Measurements from ENCODE around the gene RBM19. TPM values are rescaled to one million over a fixed set of nuclear protein-coding genes. Genes with fewer than 3 reads are reported as not detected.

Gene RBM19
- total and polyA plus RNA-seq, 4 donors, result 7.9 to 18.7 (median 9.0) TPM

DNA sequence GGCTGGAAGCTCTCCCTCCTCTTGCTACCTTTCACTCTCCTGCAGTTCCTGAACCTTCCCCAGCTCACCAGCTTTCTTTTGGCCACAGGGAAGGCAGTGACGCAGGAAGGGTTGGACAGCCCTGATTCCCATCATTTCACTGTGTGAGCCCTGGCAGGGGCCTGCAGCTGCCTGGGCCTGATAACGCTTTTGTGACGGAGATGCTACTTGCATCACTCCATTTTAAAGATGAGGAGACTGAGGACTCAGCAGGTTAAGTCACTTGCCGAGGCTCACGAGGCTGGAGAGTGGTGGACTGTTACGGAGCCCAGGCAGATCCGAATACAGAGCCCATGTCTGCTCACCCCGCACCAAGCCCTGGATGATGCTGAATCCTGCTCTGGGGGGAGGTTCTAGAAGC, 145.3 kb downstream of the RBM19 start (continued):
- TF ChIP-seq, protein P1, sequence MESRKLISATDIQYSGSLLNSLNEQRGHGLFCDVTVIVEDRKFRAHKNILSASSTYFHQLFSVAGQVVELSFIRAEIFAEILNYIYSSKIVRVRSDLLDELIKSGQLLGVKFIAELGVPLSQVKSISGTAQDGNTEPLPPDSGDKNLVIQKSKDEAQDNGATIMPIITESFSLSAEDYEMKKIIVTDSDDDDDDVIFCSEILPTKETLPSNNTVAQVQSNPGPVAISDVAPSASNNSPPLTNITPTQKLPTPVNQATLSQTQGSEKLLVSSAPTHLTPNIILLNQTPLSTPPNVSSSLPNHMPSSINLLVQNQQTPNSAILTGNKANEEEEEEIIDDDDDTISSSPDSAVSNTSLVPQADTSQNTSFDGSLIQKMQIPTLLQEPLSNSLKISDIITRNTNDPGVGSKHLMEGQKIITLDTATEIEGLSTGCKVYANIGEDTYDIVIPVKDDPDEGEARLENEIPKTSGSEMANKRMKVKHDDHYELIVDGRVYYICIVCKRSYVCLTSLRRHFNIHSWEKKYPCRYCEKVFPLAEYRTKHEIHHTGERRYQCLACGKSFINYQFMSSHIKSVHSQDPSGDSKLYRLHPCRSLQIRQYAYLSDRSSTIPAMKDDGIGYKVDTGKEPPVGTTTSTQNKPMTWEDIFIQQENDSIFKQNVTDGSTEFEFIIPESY (IDR thresholded peaks at IDR 0.05), result no peak
- no peak for TF ChIP-seq HNF4G (IDR thresholded peaks at IDR 0.05)
- no peak for TF ChIP-seq FOXA2 (IDR thresholded peaks at IDR 0.05)
- no peak for TF ChIP-seq YY1 (IDR thresholded peaks at IDR 0.05)

DNA sequence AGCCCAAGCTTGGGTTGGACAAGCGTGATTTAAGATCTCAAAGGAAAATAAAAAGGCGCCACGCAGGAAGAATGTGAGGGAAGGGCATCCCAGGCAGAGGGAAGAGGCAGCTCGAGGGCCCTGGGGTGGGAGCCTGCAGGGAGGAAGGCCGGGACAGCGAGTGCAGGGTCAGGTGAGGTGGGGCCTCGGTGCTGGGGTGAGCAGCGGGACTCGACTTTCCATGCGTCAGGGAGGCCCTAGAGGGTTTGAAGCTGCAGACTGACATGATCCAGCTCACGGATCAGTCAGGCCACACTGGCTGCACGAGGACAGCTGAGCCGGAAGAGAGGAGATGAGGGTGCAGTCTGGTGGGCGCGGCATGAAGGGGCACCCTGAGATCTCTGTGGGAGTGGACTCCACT, 145.8 kb downstream of the RBM19 start:
- H3K27me3 ChIP-seq (ENCODE audit: control insufficient read depth in 4 of 4, insufficient read depth in 4 of 4, low read length in 3 of 4), result no peaks in the 10 kb centered on the region
- H3K4me1 ChIP-seq (ENCODE audit: control insufficient read depth in 4 of 4, insufficient read depth in 4 of 4, low read length in 3 of 4), result no peaks in the 10 kb centered on the region
- H3K9ac ChIP-seq (ENCODE audit: low read depth in 1 of 2, low read length in 2 of 2), result no peak overlapping the region
- no peak for TF ChIP-seq HNF4A (conservative IDR thresholded peaks at IDR 0.05)
- TF ChIP-seq EGR1 (IDR thresholded peaks at IDR 0.05; ENCODE audit: low read depth in 2 of 2), result no peak
- TF ChIP-seq, protein P2, sequence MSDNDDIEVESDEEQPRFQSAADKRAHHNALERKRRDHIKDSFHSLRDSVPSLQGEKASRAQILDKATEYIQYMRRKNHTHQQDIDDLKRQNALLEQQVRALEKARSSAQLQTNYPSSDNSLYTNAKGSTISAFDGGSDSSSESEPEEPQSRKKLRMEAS (IDR thresholded peaks at IDR 0.05), result no peak
- no peak for TF ChIP-seq SP1 (IDR thresholded peaks at IDR 0.05)
- TF ChIP-seq, protein P3, sequence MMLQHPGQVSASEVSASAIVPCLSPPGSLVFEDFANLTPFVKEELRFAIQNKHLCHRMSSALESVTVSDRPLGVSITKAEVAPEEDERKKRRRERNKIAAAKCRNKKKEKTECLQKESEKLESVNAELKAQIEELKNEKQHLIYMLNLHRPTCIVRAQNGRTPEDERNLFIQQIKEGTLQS (IDR thresholded peaks at IDR 0.05), result no peak
- TF ChIP-seq FOXA1 (IDR thresholded peaks at IDR 0.05), result no peak
- TF ChIP-seq HNF4G (IDR thresholded peaks at IDR 0.05), result no peak
- no peak for TF ChIP-seq TAF1 (conservative IDR thresholded peaks at IDR 0.05)
- no peak for TF ChIP-seq YY1 (IDR thresholded peaks at IDR 0.05)
- no peak for TF ChIP-seq RAD21 (IDR thresholded peaks at IDR 0.05)
- no peak for TF ChIP-seq GABPA (IDR thresholded peaks at IDR 0.05 in 1 of 2, conservative IDR thresholded peaks at IDR 0.05 in 1 of 2)
- TF ChIP-seq, protein P4, sequence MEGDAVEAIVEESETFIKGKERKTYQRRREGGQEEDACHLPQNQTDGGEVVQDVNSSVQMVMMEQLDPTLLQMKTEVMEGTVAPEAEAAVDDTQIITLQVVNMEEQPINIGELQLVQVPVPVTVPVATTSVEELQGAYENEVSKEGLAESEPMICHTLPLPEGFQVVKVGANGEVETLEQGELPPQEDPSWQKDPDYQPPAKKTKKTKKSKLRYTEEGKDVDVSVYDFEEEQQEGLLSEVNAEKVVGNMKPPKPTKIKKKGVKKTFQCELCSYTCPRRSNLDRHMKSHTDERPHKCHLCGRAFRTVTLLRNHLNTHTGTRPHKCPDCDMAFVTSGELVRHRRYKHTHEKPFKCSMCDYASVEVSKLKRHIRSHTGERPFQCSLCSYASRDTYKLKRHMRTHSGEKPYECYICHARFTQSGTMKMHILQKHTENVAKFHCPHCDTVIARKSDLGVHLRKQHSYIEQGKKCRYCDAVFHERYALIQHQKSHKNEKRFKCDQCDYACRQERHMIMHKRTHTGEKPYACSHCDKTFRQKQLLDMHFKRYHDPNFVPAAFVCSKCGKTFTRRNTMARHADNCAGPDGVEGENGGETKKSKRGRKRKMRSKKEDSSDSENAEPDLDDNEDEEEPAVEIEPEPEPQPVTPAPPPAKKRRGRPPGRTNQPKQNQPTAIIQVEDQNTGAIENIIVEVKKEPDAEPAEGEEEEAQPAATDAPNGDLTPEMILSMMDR (IDR thresholded peaks at IDR 0.05; ENCODE audit: low read depth, low read length, missing input control), result no peak
- TF ChIP-seq, protein P1 (IDR thresholded peaks at IDR 0.05), result no peak
- TF ChIP-seq FOXA2 (IDR thresholded peaks at IDR 0.05), result no peak
- TF ChIP-seq NR2F2 (IDR thresholded peaks at IDR 0.05), result no peak
- no peak for TF ChIP-seq JUND (IDR thresholded peaks at IDR 0.05)
- no peaks in the 10 kb centered on the region for H3K36me3 ChIP-seq (ENCODE audit: control insufficient read depth in 4 of 4, insufficient read depth in 3 of 4, low read depth in 1 of 4, low read length in 3 of 4)
- no peak overlapping the region for H3K27ac ChIP-seq (ENCODE audit: low read depth in 1 of 2, low read length in 2 of 2)
- no peak for DNase-seq (ENCODE audit: low spot score)
- 93% methylated on average over 15 of the region's 15 CpGs for WGBS
- no peaks in the 10 kb centered on the region for H3K9me3 ChIP-seq (ENCODE audit: control insufficient read depth in 4 of 4, low read length in 3 of 4)
- H3K4me3 ChIP-seq (ENCODE audit: low read depth in 1 of 3, low read length in 3 of 3), result no peak overlapping the region

DNA sequence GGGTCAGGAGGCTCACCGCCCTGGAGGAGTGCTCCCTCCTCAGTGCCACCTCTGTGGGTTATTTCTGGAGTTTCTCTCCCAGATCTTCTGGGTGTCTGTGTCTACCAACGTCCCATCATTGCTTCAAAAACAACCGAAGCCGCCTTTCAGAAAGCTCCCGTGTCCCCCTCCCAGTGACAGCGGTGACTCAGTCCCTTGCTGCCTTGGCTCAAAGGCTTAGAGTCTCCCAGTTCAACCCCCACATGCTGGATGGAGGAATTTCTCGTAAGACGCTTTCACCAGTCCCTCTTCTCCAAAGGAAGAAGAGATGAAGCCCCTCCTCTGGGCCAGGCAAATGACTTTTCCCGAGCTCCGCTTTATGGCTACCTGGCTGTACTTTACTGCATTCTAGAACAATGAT, 146.6 kb downstream of the RBM19 start:
- Histone ChIP-seq H3K9me3 (ENCODE audit: control insufficient read depth in 4 of 4, low read length in 3 of 4) (no peaks in the 10 kb centered on the region), H3K4me1 (ENCODE audit: control insufficient read depth in 4 of 4, insufficient read depth in 4 of 4, low read length in 3 of 4) (no peaks in the 10 kb centered on the region), H3K27me3 (ENCODE audit: control insufficient read depth in 4 of 4, insufficient read depth in 4 of 4, low read length in 3 of 4) (no peaks in the 10 kb centered on the region), H3K27ac (ENCODE audit: low read depth in 1 of 2, low read length in 2 of 2) (no peak overlapping the region), H3K36me3 (ENCODE audit: control insufficient read depth in 4 of 4, insufficient read depth in 3 of 4, low read depth in 1 of 4, low read length in 3 of 4) (no peaks in the 10 kb centered on the region), H3K4me3 (ENCODE audit: low read depth in 1 of 3, low read length in 3 of 3) (no peak overlapping the region), H3K9ac (ENCODE audit: low read depth in 1 of 2, low read length in 2 of 2) (no peak overlapping the region)
- no peak for DNase-seq (ENCODE audit: low spot score)
- 93% methylated on average over 10 of the region's 10 CpGs for WGBS
- TF ChIP-seq FOXA2 (IDR thresholded peaks at IDR 0.05), result no peak
- TF ChIP-seq, protein P4 (IDR thresholded peaks at IDR 0.05; ENCODE audit: low read depth, low read length, missing input control), result no peak
- no peak for TF ChIP-seq YY1 (IDR thresholded peaks at IDR 0.05)
- TF ChIP-seq, protein P5, sequence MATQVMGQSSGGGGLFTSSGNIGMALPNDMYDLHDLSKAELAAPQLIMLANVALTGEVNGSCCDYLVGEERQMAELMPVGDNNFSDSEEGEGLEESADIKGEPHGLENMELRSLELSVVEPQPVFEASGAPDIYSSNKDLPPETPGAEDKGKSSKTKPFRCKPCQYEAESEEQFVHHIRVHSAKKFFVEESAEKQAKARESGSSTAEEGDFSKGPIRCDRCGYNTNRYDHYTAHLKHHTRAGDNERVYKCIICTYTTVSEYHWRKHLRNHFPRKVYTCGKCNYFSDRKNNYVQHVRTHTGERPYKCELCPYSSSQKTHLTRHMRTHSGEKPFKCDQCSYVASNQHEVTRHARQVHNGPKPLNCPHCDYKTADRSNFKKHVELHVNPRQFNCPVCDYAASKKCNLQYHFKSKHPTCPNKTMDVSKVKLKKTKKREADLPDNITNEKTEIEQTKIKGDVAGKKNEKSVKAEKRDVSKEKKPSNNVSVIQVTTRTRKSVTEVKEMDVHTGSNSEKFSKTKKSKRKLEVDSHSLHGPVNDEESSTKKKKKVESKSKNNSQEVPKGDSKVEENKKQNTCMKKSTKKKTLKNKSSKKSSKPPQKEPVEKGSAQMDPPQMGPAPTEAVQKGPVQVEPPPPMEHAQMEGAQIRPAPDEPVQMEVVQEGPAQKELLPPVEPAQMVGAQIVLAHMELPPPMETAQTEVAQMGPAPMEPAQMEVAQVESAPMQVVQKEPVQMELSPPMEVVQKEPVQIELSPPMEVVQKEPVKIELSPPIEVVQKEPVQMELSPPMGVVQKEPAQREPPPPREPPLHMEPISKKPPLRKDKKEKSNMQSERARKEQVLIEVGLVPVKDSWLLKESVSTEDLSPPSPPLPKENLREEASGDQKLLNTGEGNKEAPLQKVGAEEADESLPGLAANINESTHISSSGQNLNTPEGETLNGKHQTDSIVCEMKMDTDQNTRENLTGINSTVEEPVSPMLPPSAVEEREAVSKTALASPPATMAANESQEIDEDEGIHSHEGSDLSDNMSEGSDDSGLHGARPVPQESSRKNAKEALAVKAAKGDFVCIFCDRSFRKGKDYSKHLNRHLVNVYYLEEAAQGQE (IDR thresholded peaks at IDR 0.05), result no peak
- TF ChIP-seq RXRA (IDR thresholded peaks at IDR 0.05), result no peak
- TF ChIP-seq TAF1 (conservative IDR thresholded peaks at IDR 0.05), result no peak
- TF ChIP-seq SP1 (IDR thresholded peaks at IDR 0.05), result no peak
- TF ChIP-seq HNF4G (IDR thresholded peaks at IDR 0.05), result no peak
- TF ChIP-seq JUND (IDR thresholded peaks at IDR 0.05), result no peak
- no peak for TF ChIP-seq NR2F2 (IDR thresholded peaks at IDR 0.05)
